ENCODE measurements around the gene RGS9.
"Not testable (repeated sequence)": the region's sequence is repeated elsewhere in the genome, so short reads cannot be mapped to it uniquely, and the experiment has no call there.

The RGS9 gene

GRCh38 chr17:65109990-65110680 is 27.0 kb upstream of the RGS9 start:
- DNase-seq = no peak

GRCh38 chr17:65115839-65116238 is 21.3 kb upstream of the RGS9 start:
- DNase-seq = no peak

- DNase-seq = not testable (repeated sequence)
These were observed 20.7 kb upstream of the RGS9 start for GRCh38 chr17:65116515-65116914.

GRCh38 chr17:65117384-65118035 is 19.7 kb upstream of the RGS9 start:
- no peak for DNase-seq

GRCh38 chr17:65121368-65121767 is 15.8 kb upstream of the RGS9 start:
- no peak for DNase-seq

- DNase-seq = peak; percentile 19
These were observed 15.0 kb upstream of the RGS9 start for GRCh38 chr17:65121916-65122806.

GRCh38 chr17:65122836-65123756 is 14.1 kb upstream of the RGS9 start:
- DNase-seq = peak; percentile 91

GRCh38 chr17:65123757-65124675 is 13.2 kb upstream of the RGS9 start:
- no peak for DNase-seq

GRCh38 chr17:65130832-65131231 is 6.3 kb upstream of the RGS9 start:
- DNase-seq = no peak

GRCh38 chr17:65131240-65131639 is 5.9 kb upstream of the RGS9 start:
- DNase-seq = no peak

- DNase-seq = no peak
These were observed 5.2 kb upstream of the RGS9 start for GRCh38 chr17:65131946-65132345.

GRCh38 chr17:65134035-65134434 is 3.1 kb upstream of the RGS9 start:
- DNase-seq = no peak

GRCh38 chr17:65139101-65139764 is 2.1 kb downstream of the RGS9 start:
- peak; percentile 39 for DNase-seq

GRCh38 chr17:65142247-65142646 is 5.1 kb downstream of the RGS9 start:
- no peak for DNase-seq

GRCh38 chr17:65143889-65144604 is 6.9 kb downstream of the RGS9 start:
- peak; percentile 35 for DNase-seq

- no peak for DNase-seq
These were observed 8.6 kb downstream of the RGS9 start for GRCh38 chr17:65145743-65146142.

- no peak for DNase-seq
These were observed 10.8 kb downstream of the RGS9 start for GRCh38 chr17:65147955-65148354.

GRCh38 chr17:65154770-65155589 is 17.8 kb downstream of the RGS9 start:
- no peak for DNase-seq

- DNase-seq = no peak
These were observed 18.5 kb downstream of the RGS9 start for GRCh38 chr17:65155622-65156021.

Data from right kidney (tissue), 1 donor.